H1 (cell line): ENCODE data around the gene SBK2. TPM values are rescaled to one million over a fixed set of nuclear protein-coding genes. Genes with fewer than 3 reads are reported as not detected.
A peak's percentile ranks its signal among the peaks of the same experiment; 100 is the strongest.
"Not testable (repeated sequence)": the region's sequence is repeated elsewhere in the genome, so short reads cannot be mapped to it uniquely, and the experiment has no call there.

Experiments
- CTCF ChIA-PET: fragments of 300-600 bp; sonication (Branson Sonifier 250); formaldehyde crosslinking; loops from one replicate; lab custom pipeline; 2021; ENCODE audit not compliant: partially characterized antibody; lab: Charles Lee
- POLR2A ChIA-PET: fragments of 300-600 bp; sonication (Branson Sonifier 250); formaldehyde crosslinking; loops from one replicate; lab custom pipeline; 2021; ENCODE audit warnings: inconsistent platforms; ENCODE audit not compliant: partially characterized antibody; lab: Charles Lee
- DNase-seq, 2 experiments: peaks; one replicate each; pipeline versions ENCODE4 v3.0.0 to v3.0.0-alpha.2; 2010 to 2022; ENCODE audit warnings: low spot score in 2 of 2, low read depth in 1 of 2, mixed read lengths in 1 of 2
- FAIRE-seq: peaks from 2 replicates; lab custom pipeline; 2011; peaks lifted over from hg19 to GRCh38; lab: Jason Lieb, UNC
- H2AFZ ChIP-seq: 2 replicates; pipeline ENCODE4 v1.8.1; 2012; ENCODE audit warnings: low read length, inconsistent platforms
- H2AK5ac ChIP-seq: 2 replicates; pipeline ENCODE4 v1.6.1; 2013; ENCODE audit warnings: low read depth, low read length
- H2BK120ac ChIP-seq: replicated peaks from 2 replicates; pipeline ENCODE3; 2013; ENCODE audit warnings: low read depth, low read length, inconsistent platforms
- H2BK12ac ChIP-seq: 2 replicates; pipeline ENCODE4 v1.6.1; 2013; ENCODE audit warnings: low read depth, low read length
- H2BK15ac ChIP-seq: 2 replicates; pipeline ENCODE4 v1.6.1; 2013; ENCODE audit warnings: low read length
- H2BK20ac ChIP-seq: 2 replicates; pipeline ENCODE4 v1.6.1; 2013; ENCODE audit warnings: low read length
- H2BK5ac ChIP-seq: 2 replicates; pipeline ENCODE4 v1.6.1; 2013; ENCODE audit warnings: low read depth, low read length
- H3K14ac ChIP-seq: 2 replicates; pipeline ENCODE4 v1.6.1; 2013; ENCODE audit warnings: inconsistent platforms; ENCODE audit not compliant: insufficient read length
- H3K18ac ChIP-seq: 2 replicates; pipeline ENCODE4 v1.6.1; 2013; ENCODE audit warnings: low read length; ENCODE audit errors: extremely low read depth
- H3K23ac ChIP-seq: 2 replicates; pipeline ENCODE4 v1.6.1; 2013; ENCODE audit warnings: inconsistent platforms; ENCODE audit not compliant: insufficient read length
- H3K23me2 ChIP-seq: 2 replicates; pipeline ENCODE4 v1.6.1; 2013; ENCODE audit warnings: low read depth, low read length
- H3K27ac ChIP-seq: 2 replicates; pipeline ENCODE4 v1.6.1; 2011; ENCODE audit warnings: low read depth, low read length, inconsistent platforms
- H3K27me3 ChIP-seq, 4 experiments: replicated peaks in 1 of 4; 1 replicate in 1 of 4; 2 replicates in 3 of 4; pipeline versions ENCODE4 v1.6.1 to v1.8.1; 2011 to 2013; ENCODE audit warnings: low read length in 3 of 4, mild to moderate bottlenecking in 3 of 4, inconsistent platforms in 2 of 4, mixed read lengths in 2 of 4, moderate library complexity in 1 of 4; ENCODE audit not compliant: control insufficient read depth in 3 of 4, insufficient read depth in 3 of 4; ENCODE audit errors: extremely low read depth in 1 of 4
- H3K36me3 ChIP-seq, 4 experiments: 2 replicates each; pipeline versions ENCODE4 v1.6.1 to v1.8.1; 2011 to 2013; ENCODE audit warnings: mild to moderate bottlenecking in 4 of 4, low read length in 3 of 4, moderate library complexity in 2 of 4, control low read depth in 1 of 4, inconsistent platforms in 1 of 4; ENCODE audit not compliant: insufficient read depth in 4 of 4, control insufficient read depth in 2 of 4
- H3K4ac ChIP-seq: replicated peaks from 2 replicates; pipeline ENCODE3; 2013; ENCODE audit warnings: low read length, low read depth, mixed read lengths, inconsistent platforms; ENCODE audit not compliant: insufficient read length
- H3K4me1 ChIP-seq, 4 experiments: replicated peaks in 1 of 4; 1 replicate in 1 of 4; 2 replicates in 3 of 4; pipeline versions ENCODE4 v1.6.1 to v1.8.1; 2011 to 2013; ENCODE audit warnings: low read length in 3 of 4, inconsistent platforms in 2 of 4, mixed read lengths in 1 of 4; ENCODE audit not compliant: insufficient read depth in 4 of 4, control insufficient read depth in 3 of 4
- H3K4me2 ChIP-seq, 2 experiments: 2 replicates each; pipeline versions ENCODE4 v1.6.1 to v1.8.1; 2011 to 2013; ENCODE audit warnings: low read depth in 2 of 2, low read length in 2 of 2, control low read depth in 1 of 2, inconsistent platforms in 1 of 2, mild to moderate bottlenecking in 1 of 2; ENCODE audit not compliant: insufficient read depth in 1 of 2
- H3K4me3 ChIP-seq, 4 experiments: fragments of 200-600, 300-600 bp in 1 of 4; sonication (generic), shearing (Covaris generic), sonication (Bioruptor Twin) in 1 of 4; 2 replicates each; pipeline versions ENCODE4 v1.5.1 to v1.8.1; 2011 to 2016; ENCODE audit warnings: low read length in 4 of 4, low read depth in 3 of 4, control low read depth in 2 of 4, inconsistent platforms in 2 of 4, mild to moderate bottlenecking in 2 of 4, mixed read lengths in 1 of 4, moderate library complexity in 1 of 4; ENCODE audit not compliant: insufficient read depth in 2 of 4; ENCODE audit errors: extremely low read depth in 1 of 4
- H3K56ac ChIP-seq: replicated peaks from 2 replicates; pipeline ENCODE3; 2013; ENCODE audit warnings: low read depth, mild to moderate bottlenecking, mixed read lengths, low read length, inconsistent platforms; ENCODE audit not compliant: insufficient read length
- H3K79me1 ChIP-seq: 2 replicates; pipeline ENCODE4 v1.6.1; 2013; ENCODE audit warnings: low read depth, low read length, control low read depth
- H3K79me2 ChIP-seq, 2 experiments: 2 replicates each; pipeline versions ENCODE4 v1.6.1 to v1.8.1; 2012 to 2013; ENCODE audit warnings: low read length in 2 of 2, mild to moderate bottlenecking in 2 of 2, inconsistent platforms in 1 of 2; ENCODE audit not compliant: insufficient read depth in 2 of 2, control insufficient read depth in 1 of 2
- H3K9ac ChIP-seq, 4 experiments: replicated peaks in 1 of 4; 1 replicate in 1 of 4; 2 replicates in 3 of 4; pipeline versions ENCODE4 v1.6.1 to v1.8.1; 2011 to 2013; ENCODE audit warnings: low read depth in 3 of 4, low read length in 3 of 4, control low read depth in 2 of 4, mild to moderate bottlenecking in 2 of 4, moderate library complexity in 2 of 4, inconsistent platforms in 1 of 4; ENCODE audit errors: extremely low read depth in 1 of 4
- H3K9me3 ChIP-seq, 2 experiments: 2 replicates each; pipeline versions ENCODE4 v1.6.1 to v1.8.1; 2012 to 2013; ENCODE audit warnings: mild to moderate bottlenecking in 2 of 2, moderate library complexity in 2 of 2, control low read depth in 1 of 2, inconsistent platforms in 1 of 2, low read depth in 1 of 2, low read length in 1 of 2, mixed read lengths in 1 of 2; ENCODE audit not compliant: insufficient read depth in 2 of 2
- H4K20me1 ChIP-seq, 2 experiments: replicated peaks in 1 of 2; 2 replicates each; pipeline versions ENCODE3 to v1.8.1; 2011 to 2013; ENCODE audit warnings: inconsistent platforms in 2 of 2, low read length in 2 of 2, mild to moderate bottlenecking in 1 of 2; ENCODE audit not compliant: insufficient read depth in 2 of 2, control insufficient read depth in 1 of 2
- H4K5ac ChIP-seq: 2 replicates; pipeline ENCODE4 v1.6.1; 2013; ENCODE audit warnings: low read length, low read depth, mixed read lengths, inconsistent platforms; ENCODE audit not compliant: insufficient read length
- H4K8ac ChIP-seq: 2 replicates; pipeline ENCODE4 v1.8.0; 2013; ENCODE audit warnings: mild to moderate bottlenecking, moderate library complexity, low read length, inconsistent platforms; ENCODE audit not compliant: insufficient read depth; ENCODE audit errors: extremely low read depth
- H4K91ac ChIP-seq: replicated peaks from 2 replicates; pipeline ENCODE3; 2013; ENCODE audit warnings: low read length, mixed read lengths, inconsistent platforms; ENCODE audit not compliant: insufficient read length
- WGBS, 2 experiments: shearing (Covaris generic) in 1 of 2; methylation state at CpG; one replicate each; pipeline versions ENCODE4 v1.1.6 to v1.1.7; 2013 to 2015; ENCODE audit warnings: low lambda C conversion rate in 2 of 2, mixed read lengths in 2 of 2, inconsistent platforms in 1 of 2, low coverage in 1 of 2, missing lambda C conversion rate in 1 of 2; ENCODE audit not compliant: insufficient replicate concordance in 2 of 2, insufficient coverage in 1 of 2, insufficient read length in 1 of 2; ENCODE audit errors: extremely low coverage in 1 of 2, missing lambda C conversion rate in 1 of 2; 5-methylcytosine and 5-hydroxymethylcytosine counted together
- polyA plus RNA-seq, 7 experiments: library from polyadenylated mRNA; depleted of rRNA in 3 of 7; stranded (reverse) in 5 of 7; unstranded in 2 of 7; fragments of >200 nt in 5 of 7; fragments of 200-250 nt in 2 of 7; gene quantifications; 1 replicate in 5 of 7; 2 replicates in 1 of 7; 4 replicates in 1 of 7; pipeline versions ENCODE4 v1.2.1 to v1.2.3, GENCODE V29; 2011 to 2013; ENCODE audit warnings: missing spikeins in 2 of 7, mixed read lengths in 2 of 7
- total RNA-seq: library from RNA; stranded (reverse); fragmentation: NEBNext Ultra II Directional; extraction: Animal tissue kit (Norgen Biotek cat#: 25700); gene quantifications from 2 replicates; pipeline ENCODE4 v1.2.1, GENCODE V29; 2021

The SBK2 gene
- total and polyA plus RNA-seq, 2 of the 8 experiments (the other 6 are each of a cell fraction or from before 2014, with no cell fraction given), result 3.2 to 4.1 TPM

GRCh38 chr19:55496820-55497219 is 40.1 kb downstream of the SBK2 start:
- H3K79me1 ChIP-seq, result not testable (repeated sequence)
- POLR2A ChIA-PET, result interaction anchor here (1.0 to 4.9 kb wide), 4 partner anchors 10 to 143 kb away, joined by 3 to 50 read pairs (median 7); partner anchors contain the start of genes NAT14, SSC5D, UBE2S and ZNF580

More at GRCh38 chr19:55496820-55497219, 40.1 kb downstream of the SBK2 start:
- not testable (repeated sequence) for H3K4me3 ChIP-seq, H3K79me2 ChIP-seq, H3K36me3 ChIP-seq, H3K9me3 ChIP-seq, H4K91ac ChIP-seq, H3K27me3 ChIP-seq, H2BK5ac ChIP-seq, H2BK20ac ChIP-seq, H3K56ac ChIP-seq, H3K18ac ChIP-seq, H3K23me2 ChIP-seq, H2AFZ ChIP-seq, H4K8ac ChIP-seq, H3K4me2 ChIP-seq, H3K4me1 ChIP-seq, H2BK12ac ChIP-seq, H2AK5ac ChIP-seq, H3K27ac ChIP-seq, H4K5ac ChIP-seq, FAIRE-seq, H4K20me1 ChIP-seq, H3K4ac ChIP-seq, DNase-seq, H3K14ac ChIP-seq, H3K23ac ChIP-seq, H2BK120ac ChIP-seq, H3K9ac ChIP-seq
- CTCF ChIA-PET, result interaction anchor here (1.2 to 1.4 kb wide), 3 partner anchors 11 to 28 kb away, joined by 3 to 4 read pairs (median 4); no protein-coding TSS in a partner anchor
- 90% methylated on average over 10 of the region's 10 CpGs; no CpG with 5 or more reads in 1 of the 2 experiments for WGBS, 2 experiments
- peak overlapping the region; percentile 74; the same call in 1 of the 2 replicates for H2BK15ac ChIP-seq
